ENCODE data around the gene KIAA0930. TPM values are rescaled to one million over a fixed set of nuclear protein-coding genes. Genes with fewer than 3 reads are reported as not detected.

Gene KIAA0930
- total RNA-seq, 1 donor from 2014 or later: 21.6 TPM

GRCh38 chr22:45163099-45163450 lies 77.6 kb downstream of the KIAA0930 start:
- intact Hi-C loops (cut with DNase I): loop anchor here (10.0 kb wide), 1 partner anchor 82 kb away; the partner anchor contains the start of gene KIAA0930
- DNase-seq (ENCODE audit: low spot score): no peak

DNA sequence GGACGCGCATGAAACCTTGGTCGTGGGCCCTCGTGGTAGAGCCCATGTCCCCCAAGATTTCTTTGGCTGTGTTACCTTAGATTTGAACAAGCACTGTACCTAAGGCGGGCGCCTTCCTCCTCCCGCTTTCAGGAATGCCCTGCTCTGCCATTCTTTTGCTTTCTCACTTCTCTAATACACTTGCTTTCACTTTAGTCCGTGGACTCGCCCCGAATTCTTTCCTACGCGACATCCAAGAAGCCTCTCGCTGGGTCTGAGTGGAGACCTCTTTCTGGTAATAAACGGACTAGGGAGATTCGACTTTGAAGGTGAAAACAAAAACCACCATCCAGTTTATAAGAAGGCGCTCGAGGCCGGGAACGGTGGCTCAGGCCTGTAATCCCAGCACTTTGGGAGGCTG lies 78.2 kb downstream of the KIAA0930 start:
- no peak for DNase-seq (ENCODE audit: low spot score)
- intact Hi-C loops (cut with DNase I): loop anchor here (10.0 kb wide), 1 partner anchor 82 kb away; the partner anchor contains the start of gene KIAA0930

GRCh38 chr22:45159652-45160462 lies 80.8 kb downstream of the KIAA0930 start:
- DNase-seq (ENCODE audit: low spot score): no peak
- intact Hi-C loops (cut with DNase I): loop anchor here (10.0 kb wide), 1 partner anchor 85 kb away; the partner anchor contains the start of gene KIAA0930

- no peak for DNase-seq (ENCODE audit: low spot score)
Measured at GRCh38 chr22:45157907-45158306, 82.8 kb downstream of the KIAA0930 start.

GRCh38 chr22:45155050-45155840 lies 85.4 kb downstream of the KIAA0930 start:
- no peak for DNase-seq (ENCODE audit: low spot score)
- intact Hi-C loops (cut with DNase I): no loop called here

More at GRCh38 chr22:45157907-45158306, 82.8 kb downstream of the KIAA0930 start:
- intact Hi-C loops (cut with DNase I): no loop called here

DNA sequence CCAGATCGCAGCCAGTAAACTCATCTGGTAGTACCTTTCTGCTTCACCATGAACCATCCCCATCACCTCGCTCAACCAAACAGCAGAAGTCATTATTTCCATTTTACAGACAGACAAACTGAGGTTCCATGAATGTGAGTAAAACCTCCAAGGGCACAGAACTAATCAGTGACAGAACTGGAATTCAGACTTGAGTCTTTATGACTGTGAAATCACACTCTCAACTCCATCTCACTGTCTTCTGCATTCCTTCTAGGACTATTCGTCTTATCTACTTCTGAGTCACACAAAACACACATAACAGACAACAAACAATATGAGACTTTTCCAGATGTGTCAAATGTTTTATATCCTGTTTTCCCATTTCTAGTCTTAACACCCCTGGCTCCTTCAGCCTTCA lies 86.3 kb downstream of the KIAA0930 start:
- no peak for DNase-seq (ENCODE audit: low spot score)
- intact Hi-C loops (cut with DNase I): no loop called here

- intact Hi-C loops (cut with DNase I): no loop called here
- DNase-seq (ENCODE audit: low spot score): no peak
Measured at GRCh38 chr22:45151503-45151902, 89.2 kb downstream of the KIAA0930 start.

- intact Hi-C loops (cut with DNase I): no loop called here
- no peak for DNase-seq (ENCODE audit: low spot score)
Measured at GRCh38 chr22:45150139-45150538, 90.6 kb downstream of the KIAA0930 start.

- DNase-seq (ENCODE audit: low spot score): no peak
- intact Hi-C loops (cut with DNase I): no loop called here
Measured at GRCh38 chr22:45149671-45150070, 91.0 kb downstream of the KIAA0930 start.

GRCh38 chr22:45144916-45145315 lies 95.8 kb downstream of the KIAA0930 start:
- intact Hi-C loops (cut with DNase I): no loop called here
- DNase-seq (ENCODE audit: low spot score): no peak

- no peak for DNase-seq (ENCODE audit: low spot score)
- intact Hi-C loops (cut with DNase I): no loop called here
Measured at GRCh38 chr22:45142376-45142775, 98.3 kb downstream of the KIAA0930 start.

Small RNA genes within 50 kb of the gene (microRNA-seq; reads per million reads assigned to microRNA genes)
- gene MIR1249: 3.1 reads per million

Other genes with a start within 250 kb of the KIAA0930 start
- 0.67 TPM for gene PHF21B, start 230.9 kb downstream of the KIAA0930 start, total RNA-seq
- 13.4 TPM for gene NUP50, start 77.0 kb downstream of the KIAA0930 start, total RNA-seq
- gene UPK3A, start 44.1 kb upstream of the KIAA0930 start, total RNA-seq: 0.40 TPM
- gene FAM118A, start 69.0 kb upstream of the KIAA0930 start, total RNA-seq: 15.6 TPM
- gene SMC1B, start 172.7 kb upstream of the KIAA0930 start, total RNA-seq: not detected
- gene RIBC2, start 172.8 kb upstream of the KIAA0930 start, total RNA-seq: not detected